GM19240 (cell line): ENCODE data around the gene FAM47E.
"Not testable (repeated sequence)": the region's sequence is repeated elsewhere in the genome, so short reads cannot be mapped to it uniquely, and the experiment has no call there.

Experiments used
- DNase-seq: peaks from one replicate; pipeline ENCODE4 v3.0.0; 2011; ENCODE audit warnings: low spot score; ENCODE audit not compliant: insufficient read length

The FAM47E gene

GRCh38 chr4:76226418-76226817, 25.1 kb upstream of the FAM47E start:
- DNase-seq = no peak

DNA sequence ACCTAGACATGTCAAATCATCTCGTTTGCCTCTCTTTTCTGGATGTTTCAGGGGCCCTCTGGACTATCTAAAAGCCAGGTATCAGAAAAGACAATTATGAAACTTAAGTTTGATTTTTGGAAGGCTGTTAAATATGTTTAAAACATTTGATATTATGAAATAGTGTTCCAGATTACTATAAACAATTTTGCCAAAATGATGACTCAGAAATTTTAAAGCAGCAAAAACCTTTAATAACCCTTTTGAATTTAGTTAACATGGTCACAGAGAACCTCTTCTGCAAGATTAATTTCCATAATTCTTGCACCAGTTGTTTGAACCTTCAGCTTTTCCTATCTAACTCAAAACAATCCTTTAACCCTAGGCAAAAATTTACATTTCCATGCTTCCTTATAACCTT, 18.8 kb upstream of the FAM47E start:
- no peak for DNase-seq

- DNase-seq = no peak
Observed at GRCh38 chr4:76233083-76233482, 18.4 kb upstream of the FAM47E start.

DNA sequence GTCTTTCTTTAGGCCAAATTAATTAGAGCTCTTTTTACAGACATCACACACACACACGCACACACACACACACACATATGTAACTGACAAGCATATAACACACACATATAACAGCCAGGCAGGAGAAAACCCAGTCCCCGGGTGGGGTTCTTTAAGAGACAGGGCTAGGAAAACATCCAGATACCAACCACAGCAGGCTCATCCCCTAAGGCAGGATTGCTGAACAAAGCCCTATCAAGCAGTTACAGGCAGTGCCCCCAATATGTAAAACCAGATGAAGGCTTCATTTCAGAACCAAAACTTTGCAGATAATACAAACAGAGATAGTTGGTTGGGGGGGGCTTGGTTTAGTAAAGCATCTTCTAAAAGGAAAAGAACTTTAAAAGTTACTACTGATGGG, 18.0 kb upstream of the FAM47E start:
- DNase-seq = no peak

DNA sequence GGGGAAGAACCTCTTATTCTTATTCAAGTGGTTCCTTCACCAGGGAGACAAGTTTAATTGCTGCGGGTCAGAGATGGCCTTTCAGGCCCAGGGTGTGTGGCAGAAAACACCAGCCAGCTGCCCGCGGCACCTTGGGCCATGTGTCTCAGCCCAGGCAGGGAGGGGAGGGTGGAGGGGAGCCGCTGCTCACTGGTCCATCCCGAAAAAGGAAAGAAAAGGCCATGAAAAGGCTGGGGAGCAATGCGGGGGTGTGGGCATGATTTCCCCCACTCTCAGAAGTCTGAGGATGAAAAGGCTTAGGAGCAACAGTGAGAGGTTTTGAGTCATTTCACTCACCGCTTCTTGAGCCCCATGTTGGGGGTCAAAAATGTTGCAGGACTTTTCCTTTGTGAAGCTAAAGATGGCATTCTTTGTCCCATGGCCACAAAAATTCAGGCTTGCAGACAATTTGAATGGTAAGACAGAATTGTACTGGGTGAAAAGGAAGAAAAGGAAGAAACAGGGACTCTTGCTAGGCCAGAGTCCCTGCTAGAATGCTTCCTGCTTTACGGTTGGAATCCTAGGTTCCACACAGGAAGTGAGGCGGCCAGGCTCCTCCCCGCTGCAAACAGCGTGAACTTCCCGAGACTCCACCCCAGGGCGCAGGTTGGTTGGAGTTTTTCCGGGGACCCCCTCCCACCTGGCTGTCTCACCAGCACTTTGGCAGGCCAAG, 17.4 kb upstream of the FAM47E start:
- no peak for DNase-seq

GRCh38 chr4:76234679-76235044, 16.9 kb upstream of the FAM47E start:
- DNase-seq = no peak

- DNase-seq = no peak
Observed at GRCh38 chr4:76235407-76235806, 16.1 kb upstream of the FAM47E start.

GRCh38 chr4:76235915-76236314, 15.6 kb upstream of the FAM47E start:
- no peak for DNase-seq

- no peak for DNase-seq
Observed at GRCh38 chr4:76238236-76238635, 13.3 kb upstream of the FAM47E start.

DNA sequence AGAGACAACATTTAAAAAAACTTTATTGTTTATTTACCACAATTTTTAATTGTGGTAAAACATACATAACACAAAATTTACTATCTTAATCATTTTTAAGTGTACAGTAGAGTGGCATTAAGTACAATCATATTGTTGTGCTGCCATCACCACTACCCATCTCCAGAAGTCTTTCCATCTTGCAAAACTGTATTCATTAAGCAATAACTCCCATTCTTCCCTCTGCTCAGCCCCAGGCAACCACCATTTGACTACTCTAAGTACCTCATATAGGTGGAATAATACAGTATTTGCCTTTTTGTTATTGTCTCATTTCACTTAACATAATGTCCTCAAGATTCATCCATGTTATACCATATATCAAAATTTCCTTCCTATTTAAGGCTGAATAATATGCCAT, 12.8 kb upstream of the FAM47E start:
- no peak for DNase-seq

GRCh38 chr4:76240236-76240635, 11.3 kb upstream of the FAM47E start:
- no peak for DNase-seq

DNA sequence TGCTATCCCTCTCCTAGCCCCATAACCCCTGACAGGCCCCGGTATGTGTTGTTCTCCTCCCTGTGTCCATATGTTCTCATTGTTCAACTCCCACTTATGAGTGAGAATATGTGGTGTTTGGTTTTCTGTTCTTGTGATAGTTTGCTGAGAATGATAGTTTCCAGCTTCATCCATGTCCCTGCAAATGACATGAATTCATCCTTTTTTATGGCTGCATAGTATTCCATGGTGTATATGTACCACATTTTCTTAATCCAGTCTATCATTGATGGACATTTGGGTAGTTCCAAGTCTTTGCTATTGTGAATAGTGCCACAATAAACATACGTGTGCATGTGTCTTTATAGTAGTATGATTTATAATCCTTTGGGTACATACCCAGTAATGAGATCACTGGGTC, 7.6 kb upstream of the FAM47E start:
- not testable (repeated sequence) for DNase-seq

GRCh38 chr4:76246025-76246424, 5.5 kb upstream of the FAM47E start:
- no peak for DNase-seq

DNA sequence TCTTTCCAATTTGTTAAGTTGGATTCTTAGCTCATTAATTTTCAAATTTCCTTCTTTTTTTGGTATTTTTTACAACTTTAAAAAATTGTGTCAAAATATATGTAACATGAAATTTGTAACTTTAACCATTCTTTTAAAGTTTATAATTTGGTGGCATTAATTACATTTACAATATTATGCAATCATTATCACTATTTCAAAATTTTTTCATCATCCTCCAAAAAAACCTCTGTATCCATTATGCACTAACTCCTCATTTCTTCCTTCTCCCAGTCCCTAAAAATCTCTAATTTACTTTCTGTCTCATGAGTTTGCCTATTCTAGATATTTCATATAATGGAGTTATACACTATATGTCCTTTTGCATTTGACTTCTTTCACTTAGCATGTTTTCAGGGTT, 4.7 kb upstream of the FAM47E start:
- no peak for DNase-seq

GRCh38 chr4:76250962-76251361, 559 bp upstream of the FAM47E start:
- DNase-seq = no peak

DNA sequence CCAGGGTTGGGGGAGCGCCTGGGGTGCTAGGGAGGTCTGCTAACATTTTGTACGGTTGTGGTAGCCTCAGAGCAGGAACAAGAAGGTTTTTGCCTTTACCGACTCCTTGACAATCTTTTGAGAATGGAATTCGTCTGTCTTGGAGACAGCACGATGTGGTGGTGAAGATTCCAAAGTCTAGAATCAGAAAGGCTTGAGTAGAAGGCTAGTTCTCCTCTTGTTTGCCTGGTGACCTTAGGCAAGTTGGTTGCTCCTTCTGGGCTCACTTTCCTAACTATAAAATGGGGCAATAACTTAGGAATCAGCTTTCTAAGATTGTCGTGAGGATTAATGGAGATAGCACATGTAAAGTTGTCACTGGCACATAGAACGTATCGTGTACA, 741 bp downstream of the FAM47E start:
- no peak for DNase-seq

- no peak for DNase-seq
Observed at GRCh38 chr4:76253511-76253910, 2.0 kb downstream of the FAM47E start.

- DNase-seq = no peak
Observed at GRCh38 chr4:76256032-76256431, 4.5 kb downstream of the FAM47E start.

DNA sequence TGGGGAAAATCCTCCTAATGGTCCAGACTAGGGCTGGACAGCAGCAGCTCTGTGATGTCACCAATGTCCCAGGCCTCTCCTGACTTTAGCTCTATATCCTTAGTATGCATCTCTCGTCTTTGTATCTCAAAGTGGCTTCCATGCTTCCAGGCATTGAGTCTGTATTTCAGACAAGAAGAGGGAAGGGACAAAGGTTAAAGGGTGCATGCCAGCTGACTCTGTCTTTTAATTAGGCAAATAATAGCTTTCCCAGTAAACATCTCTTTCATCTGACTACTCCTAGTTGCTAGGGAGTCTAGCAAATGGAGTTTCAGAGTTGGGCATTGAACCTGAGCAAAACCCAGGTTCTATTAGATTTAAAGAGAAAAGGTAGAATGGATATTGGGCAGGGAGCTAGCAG, 5.4 kb downstream of the FAM47E start:
- DNase-seq = no peak

GRCh38 chr4:76257824-76258223, 6.3 kb downstream of the FAM47E start:
- DNase-seq = no peak

DNA sequence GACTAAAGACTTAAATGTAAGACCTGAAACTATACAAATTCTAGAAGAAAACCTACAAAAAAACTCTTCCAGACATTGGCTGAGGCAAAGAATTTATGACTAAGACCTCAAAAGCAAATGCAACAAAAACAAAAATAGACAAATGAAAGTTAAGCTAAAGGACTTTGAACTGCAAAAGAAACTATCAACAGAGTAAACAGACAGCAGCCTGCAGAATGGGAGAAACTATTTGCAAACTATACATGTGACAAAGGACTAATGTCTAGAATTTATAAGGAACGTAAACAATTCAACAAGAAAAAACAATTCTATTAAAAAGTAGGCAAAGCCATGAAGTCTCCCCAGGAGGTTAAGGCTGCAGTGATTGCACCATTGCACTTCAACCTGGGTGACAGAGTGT, 9.1 kb downstream of the FAM47E start:
- DNase-seq = no peak

DNA sequence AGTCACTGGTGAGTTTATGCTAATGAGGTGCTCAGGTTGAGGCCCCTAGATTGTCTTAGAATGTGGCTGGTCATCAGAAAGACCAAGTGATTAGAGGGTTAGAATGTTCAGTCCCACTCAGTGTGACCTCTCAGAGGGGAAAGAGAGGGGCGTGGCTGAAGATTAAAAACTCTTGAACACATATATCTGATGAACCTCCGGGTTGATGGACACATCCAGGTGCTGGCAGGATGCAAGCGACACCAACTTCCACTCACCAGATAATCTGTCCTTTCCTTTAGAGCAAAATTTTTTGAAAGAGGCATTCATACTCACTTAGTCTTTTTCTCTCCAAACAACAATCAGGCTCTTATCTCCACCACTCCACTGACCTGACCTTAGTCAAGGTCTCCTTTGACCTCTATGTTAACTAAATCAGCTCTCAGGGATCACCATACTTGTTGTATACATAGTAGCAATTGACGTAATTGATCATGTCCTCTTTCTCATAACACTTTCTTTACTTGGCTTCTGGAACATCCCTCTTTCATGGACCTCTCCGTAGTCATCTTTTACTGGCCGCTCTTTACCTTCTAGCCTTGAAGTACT, 14.2 kb downstream of the FAM47E start:
- DNase-seq = no peak

- DNase-seq = no peak
Observed at GRCh38 chr4:76266627-76267026, 15.1 kb downstream of the FAM47E start.

DNA sequence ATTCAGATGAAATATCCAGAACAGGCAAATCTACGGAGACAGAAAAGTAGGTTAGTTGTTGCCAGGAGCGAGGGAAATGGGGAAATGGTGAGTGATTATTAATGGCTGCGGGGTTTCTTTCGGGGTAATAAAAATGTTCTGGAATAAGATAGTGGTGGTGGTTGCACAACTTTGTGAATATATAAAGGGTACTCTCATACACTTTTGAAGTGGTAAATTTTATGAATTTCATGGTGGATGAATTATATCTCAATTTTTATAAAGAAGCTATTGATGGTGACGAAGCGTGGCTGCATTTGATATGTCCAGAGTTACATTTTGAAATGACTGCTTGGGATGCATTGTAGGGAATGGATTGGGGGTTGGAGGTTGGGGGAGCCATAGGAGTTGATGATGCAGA, 16.3 kb downstream of the FAM47E start:
- DNase-seq = no peak
